Astrocyte of the spinal cord (primary cell): ENCODE results near the gene POLR2J.

Experiments
- DNase-seq: peaks from one replicate; pipeline ENCODE4 v3.0.0; 2011; ENCODE audit warnings: low read depth, low spot score
- H3K4me3 ChIP-seq: 2 replicates; pipeline ENCODE4 v1.5.1; 2011; ENCODE audit warnings: low read depth, mild to moderate bottlenecking, low read length, moderate library complexity
- CTCF ChIP-seq: IDR thresholded peaks from 2 replicates; pipeline ENCODE4 v1.5.1; 2012; ENCODE audit warnings: low read depth, mild to moderate bottlenecking, low read length, inconsistent platforms
- in situ Hi-C: cut with HindIII; loops from 2 replicates; pipeline ENCODE4 v1.10.0; 2017; ENCODE audit warnings: low sequenced_read_pairs

POLR2J gene

GRCh38 chr7:102453319-102453718 lies 25.4 kb downstream of the POLR2J start:
- H3K4me3 ChIP-seq: no peak overlapping the region
- DNase-seq: no peak
- in situ Hi-C loops: no loop called here
- TF ChIP-seq CTCF: no peak

GRCh38 chr7:102452451-102452850 lies 26.3 kb downstream of the POLR2J start:
- H3K4me3 ChIP-seq: no peak overlapping the region
- in situ Hi-C loops: no loop called here
- TF ChIP-seq CTCF: no peak
- DNase-seq: no peak

- in situ Hi-C loops: no loop called here
- no peak overlapping the region for H3K4me3 ChIP-seq
- no peak for TF ChIP-seq CTCF
- no peak for DNase-seq
Observed at GRCh38 chr7:102451371-102452054, 27.2 kb downstream of the POLR2J start.

GRCh38 chr7:102450242-102450641 lies 28.5 kb downstream of the POLR2J start:
- no peak for DNase-seq
- peak; percentile 29 for TF ChIP-seq CTCF
- no peak overlapping the region for H3K4me3 ChIP-seq
- in situ Hi-C loops: no loop called here

DNA sequence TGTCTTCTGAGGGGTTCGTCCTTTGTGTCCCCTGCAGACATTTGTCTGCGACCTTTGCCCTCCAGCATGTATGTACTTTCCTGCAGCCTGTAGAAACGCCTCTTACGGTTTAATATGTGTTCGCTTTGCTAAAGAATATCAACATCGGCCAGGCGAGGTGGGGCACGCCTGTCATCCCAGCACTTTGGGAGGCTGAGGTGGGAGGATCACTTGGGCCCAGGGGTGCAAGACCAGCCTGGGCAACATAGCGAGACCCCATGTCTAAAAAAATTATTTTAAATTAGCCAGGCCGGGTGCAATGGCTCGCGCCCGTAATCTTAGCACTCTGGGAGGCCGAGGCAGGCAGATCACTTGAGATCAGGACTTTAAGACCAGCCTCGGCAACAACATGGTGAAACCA lies 29.6 kb downstream of the POLR2J start:
- in situ Hi-C loops: no loop called here

GRCh38 chr7:102447311-102447710 lies 31.4 kb downstream of the POLR2J start:
- in situ Hi-C loops: no loop called here
- DNase-seq: no peak
- no peak for TF ChIP-seq CTCF
- H3K4me3 ChIP-seq: no peak overlapping the region

More for the DNA sequence above, 29.6 kb downstream of the POLR2J start:
- TF ChIP-seq CTCF: no peak
- DNase-seq: no peak
- no peak overlapping the region for H3K4me3 ChIP-seq
